Duodenal mucosa (tissue), 2 donors: Measurements from ENCODE around the gene SNED1.

Source experiments
- H3K27ac ChIP-seq: one replicate; pipeline ENCODE4 v1.7.0; 2013; ENCODE audit warnings: low read depth, low read length
- H3K27me3 ChIP-seq, 2 donors: one replicate each; pipeline ENCODE4 v1.7.0; 2013; ENCODE audit warnings: low read length in 2 of 2, control low read depth in 1 of 2; ENCODE audit not compliant: insufficient read depth in 2 of 2, control insufficient read depth in 1 of 2
- H3K36me3 ChIP-seq, 2 donors: one replicate each; pipeline ENCODE4 v1.7.0; 2013; ENCODE audit warnings: low read length in 2 of 2, control low read depth in 1 of 2; ENCODE audit not compliant: insufficient read depth in 2 of 2, control insufficient read depth in 1 of 2
- H3K4me1 ChIP-seq, 2 donors: one replicate each; pipeline ENCODE4 v1.7.0; 2013; ENCODE audit warnings: low read length in 2 of 2, control low read depth in 1 of 2; ENCODE audit not compliant: insufficient read depth in 2 of 2, control insufficient read depth in 1 of 2
- H3K4me3 ChIP-seq, 2 donors: one replicate each; pipeline ENCODE4 v1.7.0; 2013; ENCODE audit warnings: low read length in 2 of 2, low read depth in 1 of 2
- H3K9ac ChIP-seq, 2 donors: one replicate each; pipeline ENCODE4 v1.7.0; 2013; ENCODE audit warnings: low read length in 2 of 2, low read depth in 1 of 2
- H3K9me3 ChIP-seq, 2 donors: one replicate each; pipeline ENCODE4 v1.7.0; 2013; ENCODE audit warnings: low read length in 2 of 2, control low read depth in 1 of 2; ENCODE audit not compliant: control insufficient read depth in 1 of 2

The SNED1 gene

DNA sequence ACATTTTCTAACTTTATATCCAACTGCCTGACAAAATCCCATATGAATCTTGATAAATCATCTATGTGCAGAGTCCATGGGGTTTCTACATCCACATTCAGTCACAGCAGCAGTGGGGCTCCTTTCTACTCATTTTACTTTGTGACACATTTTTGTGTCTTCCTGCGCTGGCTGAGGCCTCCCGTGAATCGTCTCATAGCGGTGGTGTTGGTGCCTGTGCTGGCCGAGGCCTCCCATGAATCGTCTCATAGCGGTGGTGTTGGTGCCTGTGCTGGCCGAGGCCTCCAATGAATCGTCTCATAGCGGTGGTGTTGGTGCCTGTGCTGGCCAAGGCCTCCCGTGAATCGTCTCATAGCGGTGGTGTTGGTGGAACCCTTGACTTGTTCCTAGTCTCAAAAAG, 17.0 kb downstream of the SNED1 start:
- Histone ChIP-seq H3K4me3 (no peak overlapping the region), H3K4me1 (peaks cover 2 to 4% of the 10 kb centered on the region in 2 donors), H3K9me3 (no peaks in the 10 kb centered on the region), H3K27ac (no peak overlapping the region), H3K9ac (no peak overlapping the region), H3K27me3 (no peaks in the 10 kb centered on the region), H3K36me3 (no peaks in the 10 kb centered on the region)

DNA sequence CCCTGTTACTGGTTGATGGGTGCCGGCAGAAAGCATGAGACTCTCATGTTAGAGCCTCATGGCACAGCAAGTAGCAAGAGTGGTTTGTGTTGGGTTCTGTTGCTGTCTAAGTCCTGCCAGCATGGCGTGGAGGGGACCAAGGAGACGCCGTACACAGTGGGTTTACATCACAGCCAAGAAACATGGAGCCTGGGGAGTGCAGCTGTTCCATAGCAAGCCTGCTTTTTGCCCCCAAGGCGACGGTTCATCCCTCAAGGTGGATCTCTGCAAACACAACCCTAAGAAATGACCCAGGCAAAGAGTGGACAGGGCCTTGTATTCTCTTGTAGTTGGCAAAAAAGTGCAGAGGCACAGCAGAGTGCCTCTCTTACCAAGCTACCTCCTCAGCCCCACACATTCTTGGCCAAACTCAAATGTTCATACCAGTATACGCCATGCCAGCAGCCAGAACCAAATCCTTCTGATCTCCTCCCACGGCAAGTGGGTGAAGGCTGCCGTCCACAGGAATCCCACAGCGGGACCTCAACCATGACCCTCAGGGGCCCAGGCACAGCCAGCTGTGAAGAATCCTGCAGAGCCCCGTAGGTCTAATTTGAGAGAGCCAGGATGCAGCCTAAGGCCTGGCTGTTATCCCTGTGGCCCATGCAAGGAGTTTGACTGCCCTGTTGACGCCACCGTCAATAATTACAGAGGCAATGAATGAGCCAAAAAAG, 19.0 kb downstream of the SNED1 start:
- Histone ChIP-seq H3K27me3 (no peaks in the 10 kb centered on the region), H3K36me3 (no peaks in the 10 kb centered on the region), H3K9me3 (no peaks in the 10 kb centered on the region), H3K4me3 (no peak overlapping the region), H3K4me1 (no peaks in the 10 kb centered on the region), H3K9ac (no peak overlapping the region), H3K27ac (no peak overlapping the region)

DNA sequence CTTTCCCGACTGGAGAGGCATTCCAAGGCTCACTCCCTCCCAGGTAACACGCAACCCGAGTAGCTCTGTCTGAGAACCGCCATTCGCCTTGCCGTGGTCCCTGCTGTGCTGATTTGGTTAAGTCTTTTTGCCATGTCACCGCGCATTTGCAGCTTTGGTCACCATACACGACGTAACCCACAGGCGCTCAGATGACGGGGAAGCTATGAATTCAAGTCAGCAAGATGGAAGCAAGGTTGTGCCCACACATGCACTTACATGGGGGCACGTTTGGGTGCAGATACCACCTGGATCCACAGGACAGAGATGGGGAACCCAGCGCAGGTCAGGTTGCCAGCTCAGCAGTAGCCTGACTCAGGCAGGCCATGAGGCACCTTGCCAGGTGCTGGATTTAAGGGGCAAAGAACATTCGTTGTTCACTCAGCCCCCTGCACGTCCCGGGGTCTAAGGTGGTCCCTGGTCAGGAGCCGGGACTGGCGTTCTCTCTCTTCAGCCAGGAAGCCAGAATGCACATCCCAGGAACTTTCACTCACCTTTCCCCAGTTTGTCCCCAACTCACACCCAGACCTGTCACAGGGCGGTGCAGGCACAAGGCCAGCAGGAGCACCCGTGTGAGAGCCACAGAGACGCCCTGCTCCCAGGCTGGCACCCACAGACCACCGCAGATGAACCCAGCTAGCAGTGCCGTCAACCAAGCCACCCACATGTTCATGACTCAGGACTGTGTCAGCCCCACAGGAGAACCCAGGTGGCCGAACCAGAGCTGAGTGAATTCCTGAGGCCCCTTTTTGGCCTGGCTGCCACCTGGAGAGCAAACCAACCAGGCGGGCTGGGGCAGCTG, 19.9 kb downstream of the SNED1 start:
- no peak overlapping the region for H3K9ac ChIP-seq
- H3K27me3 ChIP-seq = no peaks in the 10 kb centered on the region
- no peaks in the 10 kb centered on the region for H3K36me3 ChIP-seq
- no peak overlapping the region for H3K27ac ChIP-seq
- H3K4me3 ChIP-seq = no peak overlapping the region
- H3K4me1 ChIP-seq = no peaks in the 10 kb centered on the region
- H3K9me3 ChIP-seq = no peaks in the 10 kb centered on the region

DNA sequence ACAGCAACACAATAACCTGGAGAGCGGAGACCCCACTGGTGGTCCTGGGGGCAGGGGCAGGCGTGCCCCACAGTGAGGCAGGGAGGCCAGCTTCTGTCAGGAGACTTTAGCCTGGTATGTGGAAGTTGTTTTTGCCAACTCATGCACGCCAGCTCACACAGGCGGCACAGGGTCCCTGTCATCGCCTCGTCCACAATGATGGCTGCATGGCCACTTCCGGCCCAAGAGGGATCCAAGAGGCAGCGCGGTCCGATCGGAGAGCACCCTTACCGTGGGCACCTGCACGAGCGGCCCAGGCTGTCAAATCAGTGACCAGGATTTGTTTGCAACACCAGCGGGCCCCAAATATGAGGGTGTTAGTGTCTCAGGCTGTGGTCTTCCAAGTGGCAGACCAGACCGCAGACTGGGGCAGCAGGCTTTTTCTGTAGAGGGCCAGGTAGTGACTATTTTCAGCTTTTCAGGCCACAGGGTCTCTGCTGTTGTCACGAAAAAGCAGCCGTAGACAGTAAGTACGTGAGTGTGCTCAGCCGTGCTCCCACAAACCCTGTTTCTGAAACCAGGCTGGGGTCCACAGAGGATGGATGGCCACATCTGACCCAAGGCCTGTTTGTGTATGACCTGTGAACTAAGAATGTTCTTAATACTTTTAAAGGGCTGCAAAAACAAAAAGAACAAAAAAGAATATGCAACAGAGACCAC, 21.2 kb downstream of the SNED1 start:
- Histone ChIP-seq H3K9ac (no peak overlapping the region), H3K9me3 (no peaks in the 10 kb centered on the region), H3K4me3 (no peak overlapping the region), H3K27ac (no peak overlapping the region), H3K4me1 (no peaks in the 10 kb centered on the region), H3K36me3 (no peaks in the 10 kb centered on the region), H3K27me3 (no peaks in the 10 kb centered on the region)

DNA sequence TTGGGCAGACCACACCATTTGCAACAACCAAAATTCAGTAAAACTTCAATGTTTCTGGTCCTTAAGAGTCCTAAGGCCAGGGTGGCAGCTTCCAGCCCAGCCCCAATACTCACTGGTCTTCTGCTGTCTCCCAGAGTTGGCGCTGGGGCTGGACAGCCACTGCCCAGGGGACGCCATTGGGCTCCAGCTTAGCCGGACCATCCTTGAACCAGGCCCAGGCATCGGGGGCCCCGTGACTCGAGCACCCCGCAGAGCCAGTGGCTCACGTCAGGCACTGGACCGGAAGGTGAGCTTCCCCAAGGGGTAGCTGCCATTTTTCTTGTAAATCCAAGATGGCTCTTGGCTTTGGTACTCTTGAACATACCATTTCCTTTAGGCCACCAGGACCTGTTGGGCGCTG, 21.8 kb downstream of the SNED1 start:
- Histone ChIP-seq H3K9ac (no peak overlapping the region), H3K4me1 (no peaks in the 10 kb centered on the region), H3K36me3 (no peaks in the 10 kb centered on the region), H3K27me3 (no peaks in the 10 kb centered on the region), H3K9me3 (peaks cover 5% of the 10 kb centered on the region in 2 donors), H3K4me3 (no peak overlapping the region), H3K27ac (no peak overlapping the region)

DNA sequence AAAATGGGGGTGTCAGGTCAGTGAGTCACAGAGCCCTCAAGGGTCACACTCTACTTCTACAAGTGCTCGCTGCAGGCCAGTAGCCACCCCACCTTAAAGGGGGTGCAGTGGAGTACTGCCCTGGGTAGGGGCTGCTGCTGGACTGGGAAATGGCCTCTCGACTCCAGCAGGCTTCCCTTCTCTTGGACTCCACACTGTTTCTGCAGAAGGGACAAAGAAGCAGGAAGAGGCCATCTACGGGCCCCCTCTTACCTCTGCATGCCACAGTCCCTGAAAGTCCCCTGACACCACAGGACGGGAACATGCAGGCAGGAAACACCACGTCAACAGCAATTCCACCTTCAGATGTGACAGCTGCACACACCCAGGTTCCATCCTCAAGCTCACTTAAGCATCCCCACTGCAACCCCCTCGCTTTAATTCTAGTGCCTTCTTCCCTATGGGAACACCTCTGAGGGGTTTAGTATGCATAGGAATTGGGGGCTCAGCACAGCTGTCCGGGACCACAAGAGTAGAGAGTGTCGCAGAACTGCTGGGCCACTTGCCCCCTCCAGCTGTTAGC, 22.3 kb downstream of the SNED1 start:
- no peaks in the 10 kb centered on the region for H3K36me3 ChIP-seq
- H3K4me1 ChIP-seq = no peaks in the 10 kb centered on the region
- no peak overlapping the region for H3K27ac ChIP-seq
- no peak overlapping the region for H3K9ac ChIP-seq
- H3K27me3 ChIP-seq = no peaks in the 10 kb centered on the region
- peaks cover 8 to 10% of the 10 kb centered on the region in 2 donors for H3K9me3 ChIP-seq
- no peak overlapping the region for H3K4me3 ChIP-seq

DNA sequence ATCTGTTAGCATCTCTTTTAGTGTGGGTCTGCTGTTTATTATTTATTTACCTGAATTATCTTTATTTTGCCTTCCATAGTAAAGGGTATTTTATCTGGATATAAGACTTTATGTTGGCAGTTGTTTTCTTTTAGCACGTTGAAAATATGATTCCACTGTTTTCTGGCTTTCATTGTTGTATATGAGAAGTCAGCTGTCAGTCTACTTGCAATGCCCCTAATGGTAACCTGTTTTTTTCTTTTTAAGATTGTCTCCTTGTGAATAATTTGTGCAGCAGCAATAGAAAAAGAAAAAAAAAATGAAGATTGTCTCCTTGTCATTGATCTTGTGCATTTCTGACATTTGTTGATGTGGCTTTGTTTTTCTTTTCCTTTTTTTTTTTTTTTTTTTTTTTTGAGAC, 27.2 kb downstream of the SNED1 start:
- H3K4me1 ChIP-seq = no peaks in the 10 kb centered on the region
- H3K9ac ChIP-seq = no peak overlapping the region
- H3K4me3 ChIP-seq = no peak overlapping the region
- H3K27me3 ChIP-seq = no peaks in the 10 kb centered on the region
- peaks cover 12 to 23% of the 10 kb centered on the region in 2 donors for H3K9me3 ChIP-seq
- no peaks in the 10 kb centered on the region for H3K36me3 ChIP-seq
- H3K27ac ChIP-seq = no peak overlapping the region

DNA sequence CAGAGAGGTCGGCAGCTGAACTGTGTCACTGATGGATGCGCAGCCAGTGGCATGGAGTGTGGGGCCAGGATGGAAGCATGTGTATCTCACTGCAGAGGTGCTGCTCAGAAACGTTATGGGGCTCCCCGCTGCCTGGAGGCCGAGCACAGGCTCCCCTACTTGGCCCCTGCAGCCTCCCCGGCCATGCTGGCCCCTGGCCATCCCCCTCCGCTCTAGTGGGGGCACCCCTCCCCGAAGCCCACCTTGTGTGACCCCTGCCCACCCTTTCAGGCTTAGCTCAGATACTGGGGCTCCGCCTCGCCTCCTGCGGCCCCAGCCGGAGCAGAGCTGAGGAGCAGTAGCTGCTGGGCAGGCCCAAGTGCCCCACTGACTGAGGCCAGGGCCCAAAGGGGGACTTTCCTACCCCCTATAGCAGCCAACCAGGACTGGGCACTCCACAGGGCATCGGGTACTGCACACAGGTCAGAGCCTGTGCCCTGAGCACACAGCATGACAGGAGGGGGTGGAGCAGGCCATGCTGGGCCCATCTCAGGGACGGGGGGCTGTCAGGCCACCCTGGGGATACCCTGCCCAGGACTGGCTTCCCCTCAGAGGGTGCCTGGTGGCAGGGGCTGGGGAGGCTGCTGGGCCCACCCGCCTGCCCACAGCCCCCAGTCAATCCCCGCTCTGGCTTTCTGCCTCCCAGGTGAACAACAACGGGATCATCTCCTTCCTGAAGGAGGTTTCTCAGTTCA, 31.3 kb downstream of the SNED1 start:
- Histone ChIP-seq H3K27ac (no peak overlapping the region), H3K9ac (no peak overlapping the region), H3K4me1 (no peaks in the 10 kb centered on the region), H3K9me3 (peaks cover 12 to 23% of the 10 kb centered on the region in 2 donors), H3K36me3 (peaks cover 0 to 4% of the 10 kb centered on the region in 2 donors), H3K27me3 (no peaks in the 10 kb centered on the region), H3K4me3 (no peak overlapping the region)

DNA sequence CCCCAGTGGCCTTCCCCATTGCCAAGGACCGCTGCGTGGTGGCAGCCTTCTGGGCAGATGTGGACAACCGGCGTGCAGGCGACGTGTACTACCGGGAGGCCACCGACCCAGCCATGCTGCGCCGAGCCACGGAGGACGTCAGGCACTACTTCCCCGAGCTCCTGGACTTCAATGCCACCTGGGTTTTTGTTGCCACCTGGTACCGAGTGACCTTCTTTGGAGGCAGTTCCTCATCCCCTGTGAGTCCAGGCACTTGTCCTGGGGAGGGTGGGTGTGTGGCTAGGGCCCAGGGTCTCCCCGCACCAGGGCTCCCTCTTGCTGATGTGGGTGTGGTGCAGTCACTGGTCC, 31.9 kb downstream of the SNED1 start:
- Histone ChIP-seq H3K27me3 (no peaks in the 10 kb centered on the region), H3K9me3 (peaks cover 7 to 17% of the 10 kb centered on the region in 2 donors), H3K9ac (no peak overlapping the region), H3K4me1 (no peaks in the 10 kb centered on the region), H3K4me3 (no peak overlapping the region), H3K36me3 (peaks cover 0 to 4% of the 10 kb centered on the region in 2 donors), H3K27ac (no peak overlapping the region)
